SJSA1 (cell line): ENCODE data around the gene NDC1. TPM values are rescaled to one million over a fixed set of nuclear protein-coding genes. Genes with fewer than 3 reads are reported as not detected.
A peak's percentile ranks its signal among the peaks of the same experiment; 100 is the strongest.

Source experiments
- DNase-seq, 2 experiments: peaks; one replicate each; pipeline ENCODE4 v3.0.0-alpha.2; 2015 to 2020; ENCODE audit warnings: low spot score in 2 of 2, low read depth in 1 of 2
- H3K27ac ChIP-seq: fragments of 250-450 bp; sonication (Bioruptor Pico); 2 replicates; pipeline ENCODE4 v1.5.1; 2020; ENCODE audit warnings: mild to moderate bottlenecking, moderate library complexity
- H3K27me3 ChIP-seq: fragments of 250-450 bp; sonication (Bioruptor Pico); replicated peaks from 2 replicates; pipeline ENCODE4 v1.5.1; 2020; ENCODE audit warnings: mild to moderate bottlenecking, moderate library complexity
- H3K36me3 ChIP-seq: fragments of 250-450 bp; sonication (Bioruptor Pico); 2 replicates; pipeline ENCODE4 v1.5.1; 2020; ENCODE audit warnings: mild to moderate bottlenecking
- H3K4me1 ChIP-seq: fragments of 250-450 bp; sonication (Bioruptor Pico); replicated peaks from 2 replicates; pipeline ENCODE4 v1.6.1; 2021; ENCODE audit warnings: mild to moderate bottlenecking
- H3K4me3 ChIP-seq: fragments of 250-450 bp; sonication (Bioruptor Pico); 2 replicates; pipeline ENCODE4 v1.5.1; 2020; ENCODE audit warnings: mild to moderate bottlenecking
- H3K9me3 ChIP-seq: fragments of 250-450 bp; sonication (Bioruptor Pico); replicated peaks from 2 replicates; pipeline ENCODE4 v1.5.1; 2020; ENCODE audit warnings: mild to moderate bottlenecking
- total RNA-seq: library from RNA; depleted of rRNA; stranded (reverse); fragments of >200 nt; shearing (Covaris generic); gene quantifications from 2 replicates; pipeline ENCODE4 v1.2.3, GENCODE V29; 2014; rRNA removed

Gene NDC1
- total RNA-seq, 1 experiment from 2014 or later, result 65.0 TPM

DNA sequence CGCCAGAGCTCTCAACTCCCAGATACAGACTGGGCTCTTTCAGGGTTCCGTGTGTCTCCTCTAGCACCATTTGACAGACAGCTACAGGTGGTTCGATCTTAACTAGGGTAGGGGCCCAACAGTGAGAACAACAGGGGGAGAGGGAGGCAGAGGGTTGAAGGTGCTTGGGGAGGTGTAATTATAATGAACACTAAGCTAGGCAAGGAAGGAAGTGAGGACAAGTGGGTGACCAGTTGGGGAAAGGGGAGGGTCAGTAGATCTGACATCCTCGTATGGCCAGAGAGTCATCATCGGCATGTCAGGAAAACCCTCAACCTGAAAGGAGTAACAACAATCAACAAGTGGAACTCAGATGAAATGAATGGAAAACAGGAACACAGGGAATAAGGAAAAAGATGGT is 121.9 kb downstream of the NDC1 start:
- Histone ChIP-seq H3K27ac (no peak overlapping the region), H3K36me3 (no peaks in the 10 kb centered on the region), H3K9me3 (no peaks in the 10 kb centered on the region), H3K4me1 (no peaks in the 10 kb centered on the region), H3K27me3 (no peaks in the 10 kb centered on the region), H3K4me3 (no peak overlapping the region)
- no peak for DNase-seq

DNA sequence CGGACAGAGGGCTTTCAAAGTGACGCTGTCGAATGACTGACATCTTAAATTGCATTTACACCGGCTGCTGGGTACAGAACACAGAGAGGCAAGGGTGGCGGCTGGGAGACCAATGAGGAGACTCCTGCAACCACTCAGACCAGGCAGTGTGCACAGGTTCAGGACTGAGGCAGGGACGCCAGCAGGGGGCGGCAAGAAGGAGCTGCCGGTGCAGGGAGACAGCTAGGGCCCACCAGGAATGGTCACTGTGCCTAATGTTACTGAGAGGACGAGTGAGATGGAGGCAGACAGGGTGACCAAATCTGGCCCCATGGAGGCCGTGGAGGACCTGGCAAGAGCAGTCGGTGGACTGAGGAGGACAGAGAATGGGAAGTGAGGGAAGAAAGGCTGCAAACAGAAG is 122.6 kb downstream of the NDC1 start:
- H3K9me3 ChIP-seq, result no peaks in the 10 kb centered on the region
- H3K4me3 ChIP-seq, result no peak overlapping the region
- H3K27me3 ChIP-seq, result no peaks in the 10 kb centered on the region
- no peak overlapping the region for H3K27ac ChIP-seq
- no peaks in the 10 kb centered on the region for H3K36me3 ChIP-seq
- no peaks in the 10 kb centered on the region for H3K4me1 ChIP-seq
- peak; percentile 26 to 72 for DNase-seq

Other genes starting within 250 kb of the NDC1 start
- 1.2 and 2.6 TPM in 2 replicates for gene GLIS1, start 99.1 kb downstream of the NDC1 start, total RNA-seq
- gene YIPF1, start 51.5 kb upstream of the NDC1 start, total RNA-seq, result 21.7 and 28.4 TPM in 2 replicates
- gene DIO1, start 55.9 kb upstream of the NDC1 start, total RNA-seq, result not detected in 2 replicates
- gene IFT25, start 107.4 kb upstream of the NDC1 start, total RNA-seq, result 61.5 and 81.6 TPM in 2 replicates
- 39.9 and 46.7 TPM in 2 replicates for gene LRRC42, start 108.1 kb upstream of the NDC1 start, total RNA-seq
- not detected in 2 replicates for gene LDLRAD1, start 179.9 kb upstream of the NDC1 start, total RNA-seq
- gene TMEM59, start 214.9 kb upstream of the NDC1 start, total RNA-seq, result 310 and 384 TPM in 2 replicates
- 1.5 and 2.9 TPM in 2 replicates for gene TCEANC2, start 215.3 kb upstream of the NDC1 start, total RNA-seq